ENCODE data around the gene IFT22.
A peak's percentile ranks its signal among the peaks of the same experiment; 100 is the strongest.

Gene IFT22

DNA sequence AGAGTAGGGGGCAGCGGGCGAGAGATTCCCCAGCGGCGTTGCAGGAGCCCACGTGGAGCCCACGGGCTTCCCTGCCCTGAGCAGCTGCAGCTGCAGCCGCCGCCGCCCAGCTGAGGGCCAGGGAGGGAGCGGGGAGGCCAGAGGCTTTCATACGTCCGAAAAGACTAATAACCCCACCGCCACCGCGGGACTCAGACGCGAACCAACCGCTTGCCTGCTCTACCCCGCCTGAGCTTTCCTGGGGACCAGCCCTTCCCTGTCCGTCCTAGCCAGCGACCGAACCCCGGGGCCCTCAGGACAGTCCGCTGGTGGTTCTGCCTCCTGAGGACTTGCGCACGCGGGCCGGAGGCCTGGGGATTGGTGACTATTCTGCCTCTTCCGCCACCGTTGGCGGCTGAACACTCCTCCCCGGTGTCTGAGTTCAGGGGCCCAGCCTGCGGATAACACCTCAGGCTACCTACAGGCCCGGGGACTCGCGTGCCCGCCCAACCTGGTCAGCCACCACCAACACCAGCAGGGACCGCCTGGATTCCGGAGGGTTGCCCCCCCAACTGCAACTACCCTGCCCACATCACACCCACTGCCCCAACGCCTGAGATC, 18.4 kb downstream of the IFT22 start:
- H3K36me3 ChIP-seq (replicated peaks) = no peaks in the 10 kb centered on the region
- in situ Hi-C loops (cut with HindIII; ENCODE audit: low pct_ligation_motif_present, low sequenced_read_pairs) = no loop called here
- H3K4me3 ChIP-seq (ENCODE audit: low read depth, low read length) = peak overlapping the region; percentile 22
- H3K27me3 ChIP-seq (replicated peaks) = peaks cover 52% of the 10 kb centered on the region
- no peak for DNase-seq
- TF ChIP-seq CTCF (IDR thresholded peaks at IDR 0.05; ENCODE audit: low read depth, low read length, missing control alignments) = no peak
- no peak overlapping the region for H3K27ac ChIP-seq

- peaks cover 55% of the 10 kb centered on the region for H3K27me3 ChIP-seq (replicated peaks)
- H3K4me3 ChIP-seq (ENCODE audit: low read depth, low read length) = peak overlapping the region; percentile 22
- DNase-seq = no peak
- H3K27ac ChIP-seq = no peak overlapping the region
- in situ Hi-C loops (cut with HindIII; ENCODE audit: low pct_ligation_motif_present, low sequenced_read_pairs) = no loop called here
- TF ChIP-seq CTCF (IDR thresholded peaks at IDR 0.05; ENCODE audit: low read depth, low read length, missing control alignments) = no peak
- no peaks in the 10 kb centered on the region for H3K36me3 ChIP-seq (replicated peaks)
Observed at GRCh38 chr7:101302641-101303101, 18.9 kb downstream of the IFT22 start.

GRCh38 chr7:101300465-101301376, 20.9 kb downstream of the IFT22 start:
- Histone ChIP-seq H3K27me3 (replicated peaks) (peaks cover 55% of the 10 kb centered on the region), H3K36me3 (replicated peaks) (no peaks in the 10 kb centered on the region), H3K4me3 (ENCODE audit: low read depth, low read length) (no peak overlapping the region), H3K27ac (no peak overlapping the region)
- no peak for TF ChIP-seq CTCF (IDR thresholded peaks at IDR 0.05; ENCODE audit: low read depth, low read length, missing control alignments)
- in situ Hi-C loops (cut with HindIII; ENCODE audit: low pct_ligation_motif_present, low sequenced_read_pairs) = no loop called here
- DNase-seq = no peak

GRCh38 chr7:101299511-101300464, 21.8 kb downstream of the IFT22 start:
- Histone ChIP-seq H3K27me3 (replicated peaks) (peaks cover 55% of the 10 kb centered on the region), H3K36me3 (replicated peaks) (no peaks in the 10 kb centered on the region), H3K4me3 (ENCODE audit: low read depth, low read length) (no peak overlapping the region), H3K27ac (no peak overlapping the region)
- TF ChIP-seq CTCF (IDR thresholded peaks at IDR 0.05; ENCODE audit: low read depth, low read length, missing control alignments) = no peak
- in situ Hi-C loops (cut with HindIII; ENCODE audit: low pct_ligation_motif_present, low sequenced_read_pairs) = loop anchor here (25.0 kb wide), 1 partner anchor 137 kb away; the partner anchor contains the start of genes AP1S1 and VGF
- no peak for DNase-seq

GRCh38 chr7:101294832-101295121, 26.8 kb downstream of the IFT22 start:
- H3K4me3 ChIP-seq (ENCODE audit: low read depth, low read length) = no peak overlapping the region
- no peak overlapping the region for H3K27ac ChIP-seq
- no peak for TF ChIP-seq CTCF (IDR thresholded peaks at IDR 0.05; ENCODE audit: low read depth, low read length, missing control alignments)
- in situ Hi-C loops (cut with HindIII; ENCODE audit: low pct_ligation_motif_present, low sequenced_read_pairs) = loop anchor here (25.0 kb wide), 1 partner anchor 132 kb away; the partner anchor contains the start of genes AP1S1 and VGF
- H3K27me3 ChIP-seq (replicated peaks) = peaks cover 19% of the 10 kb centered on the region
- H3K36me3 ChIP-seq (replicated peaks) = no peaks in the 10 kb centered on the region
- DNase-seq = no peak

All from brain microvascular endothelial cell (primary cell).